Peyer's patch (tissue), 4 donors: ENCODE data around the gene SRGAP2C. TPM values are rescaled to one million over a fixed set of nuclear protein-coding genes. Genes with fewer than 3 reads are reported as not detected.
"Not testable (repeated sequence)": the region's sequence is repeated elsewhere in the genome, so short reads cannot be mapped to it uniquely, and the experiment has no call there.

Experiments used
- DNase-seq, 3 donors: peaks; one replicate each; pipeline ENCODE4 v3.0.0-alpha.2; 2017 to 2019
- H3K27ac ChIP-seq, 4 donors: fragments of 200-600 bp; sonication (generic); one replicate each; pipeline ENCODE4 v1.5.1; 2016 to 2019
- H3K27me3 ChIP-seq, 2 donors: fragments of 200-600 bp; sonication (generic); one replicate each; pipeline ENCODE4 v1.5.1; 2019
- H3K36me3 ChIP-seq, 3 donors: fragments of 200-600 bp; sonication (generic); one replicate each; pipeline ENCODE4 v1.5.1; 2016 to 2019
- H3K4me1 ChIP-seq, 4 donors: fragments of 200-600 bp; sonication (generic); one replicate each; pipeline ENCODE4 v1.5.1; 2016 to 2019
- H3K4me3 ChIP-seq, 4 donors: fragments of 200-600 bp; sonication (generic); 1 replicate in 3 of 4; 2 replicates in 1 of 4; pipeline ENCODE4 v1.5.1; 2016 to 2019; ENCODE audit warnings: mild to moderate bottlenecking in 1 of 4
- H3K9me3 ChIP-seq, 4 donors: fragments of 200-600 bp; sonication (generic); one replicate each; pipeline ENCODE4 v1.5.1; 2016 to 2019; ENCODE audit warnings: mild to moderate bottlenecking in 1 of 4
- CTCF ChIP-seq, 6 experiments: fragments of 450-650 bp in 4 of 6; fragments of 200-600 bp in 2 of 6; sonication (generic) in 1 of 6; IDR thresholded peaks; one replicate each; pipeline ENCODE4 v1.5.1; 2017 to 2019; ENCODE audit warnings: antibody characterized with exemption in 6 of 6, mild to moderate bottlenecking in 3 of 6, moderate library complexity in 1 of 6
- POLR2A ChIP-seq, 2 donors: fragments of 450-650 bp; IDR thresholded peaks; one replicate each; pipeline ENCODE4 v1.5.1; 2017; ENCODE audit warnings: antibody characterized with exemption in 2 of 2, mild to moderate bottlenecking in 2 of 2, moderate library complexity in 2 of 2
- total RNA-seq, 4 donors: library from RNA; depleted of rRNA; stranded (reverse); fragments of >200 nt; gene quantifications; one replicate each; pipeline ENCODE4 v1.1.0, GENCODE V29; 2016

The SRGAP2C gene
- total RNA-seq = 10 to 100 TPM in 1 of 4 donors, 1 to 10 TPM in 3; 5.3 to 21.5 (median 8.6) TPM

DNA sequence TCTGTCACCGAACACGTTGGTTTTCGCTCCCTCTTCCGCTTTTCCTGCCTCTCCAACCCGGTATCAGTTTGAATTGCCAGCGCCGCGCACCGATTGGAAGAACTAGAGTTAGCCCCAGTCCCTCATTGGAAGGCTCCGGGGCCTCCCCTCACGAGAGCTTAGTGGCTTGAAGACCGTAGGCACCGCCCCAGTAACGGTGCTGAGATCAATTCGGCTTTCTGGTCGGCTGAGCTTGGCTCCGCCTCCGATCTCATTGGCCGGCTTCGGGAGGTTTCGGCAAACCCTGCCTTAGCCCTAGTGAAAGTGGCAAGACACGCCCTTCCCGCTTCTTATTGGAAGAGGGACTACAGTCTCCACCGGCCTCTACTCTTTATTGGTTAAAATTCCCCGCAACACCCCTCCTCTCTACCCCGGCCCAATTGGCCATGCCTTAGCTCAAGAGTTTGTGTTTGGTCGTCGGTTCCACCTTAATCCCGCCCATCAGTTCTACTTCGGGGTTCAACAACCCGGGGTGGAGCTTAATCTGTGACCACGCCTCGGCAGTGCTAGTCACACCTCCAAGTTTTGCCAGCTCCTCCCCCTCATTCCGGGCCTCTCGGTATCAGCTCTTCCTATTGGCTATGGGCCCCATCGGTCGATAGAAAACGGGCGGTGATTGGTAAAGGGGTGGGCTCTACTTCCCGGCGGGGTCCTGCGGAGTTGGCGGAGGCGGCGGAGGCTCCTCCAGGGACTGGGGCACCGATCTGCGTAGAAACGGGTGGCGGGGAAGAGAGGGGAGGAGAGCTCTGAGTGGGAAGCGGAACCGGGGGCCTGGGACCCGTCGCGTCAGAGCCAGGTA is at the start of gene SRGAP2C, which contains the start of gene FAM72B:
TSS of gene SRGAP2C (plus strand) at position 686 of the 838 bp plus-strand sequence. CDS start 2,472 bp downstream, outside the sequence.
TSS of gene FAM72B (minus strand) at position 51 of the 838 bp plus-strand sequence. CDS start 851 bp downstream, outside the sequence.
- H3K9me3 ChIP-seq, H3K27me3 ChIP-seq, H3K4me1 ChIP-seq, H3K36me3 ChIP-seq: not testable (repeated sequence)
- H3K27ac ChIP-seq = peak within 1 kb of the TSS; percentile 71 to 84 (median 78)
- DNase-seq = peak; percentile 87 to 98 (median 92)
- peak; percentile 18 to 37 for TF ChIP-seq POLR2A (IDR thresholded peaks at IDR 0.05)
- H3K4me3 ChIP-seq = peak within 1 kb of the TSS; percentile 40 to 58 (median 56)

- not testable (repeated sequence) for H3K27ac ChIP-seq, H3K4me3 ChIP-seq, H3K27me3 ChIP-seq, DNase-seq, H3K4me1 ChIP-seq, H3K36me3 ChIP-seq, H3K9me3 ChIP-seq
Observed at GRCh38 chr1:121140393-121140792, 44.4 kb upstream of the SRGAP2C start.

DNA sequence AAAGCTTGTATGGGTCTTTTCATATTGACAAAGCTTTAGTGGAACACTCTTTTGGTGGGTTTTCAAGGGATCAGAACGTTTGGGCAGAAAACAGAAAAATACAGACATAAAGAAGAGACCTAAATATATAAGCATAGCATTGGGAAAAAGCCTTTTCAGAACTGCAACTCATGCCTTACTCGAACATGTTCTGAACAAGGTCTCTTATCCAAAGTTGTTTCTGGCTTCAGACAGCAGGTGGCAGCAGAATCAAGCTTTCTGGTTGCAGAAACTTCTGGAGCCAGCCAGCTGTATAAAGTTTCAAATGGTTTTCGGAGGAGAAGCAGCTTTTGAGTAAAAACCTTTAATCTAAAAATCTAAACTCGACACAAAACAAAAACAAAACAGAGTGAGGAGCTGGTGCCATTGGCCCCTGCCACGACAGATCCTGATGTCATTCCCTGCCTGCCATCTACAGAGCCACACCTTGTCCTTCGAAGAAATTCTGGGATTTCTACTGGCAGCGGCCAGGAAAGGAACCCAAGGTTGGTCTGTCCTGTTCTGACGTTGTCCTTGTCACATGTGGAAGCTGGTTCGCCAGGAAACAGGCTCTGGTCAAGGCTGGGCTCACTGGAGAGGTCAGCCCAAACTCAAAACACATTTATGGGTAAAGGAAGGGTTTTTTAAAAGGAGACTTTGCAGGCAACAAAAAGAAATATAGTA is 36.1 kb upstream of the SRGAP2C start:
- TF ChIP-seq CTCF (IDR thresholded peaks at IDR 0.05) = peak in 1 of 6 experiments; percentile 6
- not testable (repeated sequence) for H3K9me3 ChIP-seq, H3K4me3 ChIP-seq, DNase-seq, H3K27ac ChIP-seq, H3K36me3 ChIP-seq, H3K27me3 ChIP-seq, H3K4me1 ChIP-seq

- H3K9me3 ChIP-seq, H3K4me3 ChIP-seq, H3K27me3 ChIP-seq, H3K27ac ChIP-seq, H3K4me1 ChIP-seq, DNase-seq, H3K36me3 ChIP-seq: not testable (repeated sequence)
Observed at GRCh38 chr1:121151294-121151693, 33.5 kb upstream of the SRGAP2C start.

DNA sequence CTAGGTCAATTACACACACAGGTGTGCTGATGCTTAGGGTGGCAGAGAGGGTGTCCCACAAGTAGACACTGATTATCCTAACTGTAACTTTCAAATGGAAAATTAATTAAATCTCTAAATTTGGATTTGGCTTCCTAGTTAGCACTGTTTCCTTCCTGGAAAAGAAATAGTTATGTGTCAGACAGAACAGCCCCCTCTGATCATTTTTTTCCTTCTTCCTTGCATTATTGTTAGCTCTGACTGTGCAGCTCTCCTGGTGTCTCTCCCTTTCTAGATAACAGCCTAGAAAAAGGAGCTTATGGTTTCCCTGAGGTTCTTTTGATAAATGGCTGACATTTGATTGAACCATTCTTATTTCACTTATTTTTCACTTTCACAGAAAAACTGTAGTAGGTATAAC is 32.0 kb upstream of the SRGAP2C start:
- H3K27me3 ChIP-seq = not testable (repeated sequence)

DNA sequence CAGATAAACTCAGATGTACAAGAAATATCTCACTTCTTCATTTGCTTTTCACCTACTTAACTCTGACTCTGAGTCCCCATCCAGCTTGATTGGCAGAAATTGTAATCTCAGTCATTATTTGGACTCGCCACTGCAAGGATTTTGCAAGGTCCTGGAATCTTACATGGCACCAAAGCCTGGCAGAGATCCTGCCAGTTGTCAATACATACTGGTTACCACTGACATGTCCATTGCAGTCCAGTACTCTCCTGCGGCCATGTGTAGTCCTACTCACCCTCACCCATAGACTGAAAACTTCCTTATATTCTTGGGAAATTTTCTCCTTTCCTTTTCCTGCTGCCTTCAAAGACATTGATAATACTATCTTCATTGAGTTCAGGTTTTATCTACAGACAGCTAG is 30.0 kb upstream of the SRGAP2C start:
- DNase-seq, H3K9me3 ChIP-seq, H3K4me3 ChIP-seq, H3K27ac ChIP-seq, H3K36me3 ChIP-seq, H3K4me1 ChIP-seq, H3K27me3 ChIP-seq: not testable (repeated sequence)

More for the DNA sequence above, 32.0 kb upstream of the SRGAP2C start:
- H3K9me3 ChIP-seq, H3K4me1 ChIP-seq, H3K27ac ChIP-seq, H3K4me3 ChIP-seq, H3K36me3 ChIP-seq, DNase-seq: not testable (repeated sequence)

DNA sequence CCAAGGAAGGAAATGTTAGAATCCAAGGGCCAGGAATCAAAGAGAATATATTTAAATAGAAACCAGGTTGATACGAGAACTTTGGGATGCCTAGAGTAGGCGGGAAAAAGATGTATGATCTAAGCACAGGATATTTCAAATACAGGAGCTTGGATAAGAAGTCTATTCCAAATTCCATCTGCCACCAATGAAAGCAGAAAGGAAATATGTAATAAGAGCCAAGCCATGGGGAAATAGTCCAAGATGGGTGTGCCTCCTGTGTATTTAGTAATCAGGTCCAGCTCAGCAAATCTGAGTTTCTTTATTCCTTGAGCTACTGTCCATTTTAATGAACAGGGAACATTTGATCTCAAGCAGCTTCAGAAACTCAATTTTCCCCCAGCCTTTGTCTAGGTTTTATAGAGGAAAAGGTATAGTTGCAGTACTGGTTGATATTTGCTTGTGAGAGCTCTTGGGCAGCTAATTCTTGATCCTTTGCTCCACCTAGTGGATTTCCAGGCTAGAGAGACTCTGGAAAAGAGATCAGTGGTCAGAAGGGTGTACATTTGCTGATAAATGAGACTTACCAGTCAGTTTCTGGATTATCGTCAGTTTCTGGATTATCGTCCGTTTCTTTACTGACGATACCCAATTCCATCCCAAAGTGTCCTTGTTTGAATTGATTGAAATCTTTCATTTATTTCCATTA is 29.0 kb upstream of the SRGAP2C start:
- H3K9me3 ChIP-seq, H3K4me1 ChIP-seq, H3K27me3 ChIP-seq, H3K36me3 ChIP-seq, H3K4me3 ChIP-seq, H3K27ac ChIP-seq, DNase-seq: not testable (repeated sequence)

- H3K27ac ChIP-seq, H3K9me3 ChIP-seq, DNase-seq, H3K36me3 ChIP-seq, H3K27me3 ChIP-seq, H3K4me1 ChIP-seq, H3K4me3 ChIP-seq: not testable (repeated sequence)
Observed at GRCh38 chr1:121156958-121157603, 27.7 kb upstream of the SRGAP2C start.

DNA sequence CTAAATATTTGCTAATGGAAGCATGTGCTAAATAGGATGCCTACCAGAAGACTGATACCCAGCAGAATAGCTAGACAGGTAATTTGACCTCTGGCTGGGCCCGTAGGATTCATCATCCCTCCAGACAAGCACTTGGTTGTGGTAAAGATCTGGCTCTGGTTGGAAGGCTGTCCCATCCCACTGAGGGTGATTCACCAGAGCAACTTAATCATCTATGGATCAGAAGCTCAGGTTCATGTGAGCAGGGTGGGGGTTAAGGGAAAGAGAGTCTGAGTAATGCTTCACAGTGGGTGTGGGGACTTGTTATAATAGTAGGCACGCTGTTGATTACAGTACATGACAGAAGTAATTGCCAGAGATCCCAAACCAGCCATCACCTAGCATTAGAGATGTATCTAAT is 27.2 kb upstream of the SRGAP2C start:
- not testable (repeated sequence) for H3K27me3 ChIP-seq, H3K27ac ChIP-seq, H3K4me3 ChIP-seq, H3K9me3 ChIP-seq, H3K36me3 ChIP-seq, DNase-seq, H3K4me1 ChIP-seq

DNA sequence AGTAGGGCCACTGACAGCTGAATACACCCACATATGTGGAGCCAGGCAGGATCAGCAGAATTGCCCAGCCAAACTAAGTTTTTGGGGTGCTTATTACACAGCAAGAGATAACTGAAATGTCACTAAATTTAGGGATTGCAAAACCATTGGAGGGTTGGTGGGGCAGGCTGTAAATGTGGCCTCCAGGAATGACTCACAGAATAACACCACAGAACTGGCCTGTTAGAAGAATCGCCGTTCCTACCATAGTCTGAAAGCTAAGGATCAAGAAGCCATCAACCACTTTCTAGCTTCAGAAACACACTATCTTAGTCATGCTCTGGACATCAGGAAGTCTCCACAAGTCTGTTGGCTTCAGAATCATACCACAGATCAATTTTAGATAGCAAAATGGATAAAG is 24.7 kb upstream of the SRGAP2C start:
- H3K27me3 ChIP-seq, H3K4me3 ChIP-seq, H3K27ac ChIP-seq, DNase-seq, H3K4me1 ChIP-seq, H3K36me3 ChIP-seq, H3K9me3 ChIP-seq: not testable (repeated sequence)

GRCh38 chr1:121161199-121161901 is 23.4 kb upstream of the SRGAP2C start:
- H3K9me3 ChIP-seq, H3K36me3 ChIP-seq, H3K27me3 ChIP-seq, H3K4me1 ChIP-seq, H3K4me3 ChIP-seq, DNase-seq, H3K27ac ChIP-seq: not testable (repeated sequence)

GRCh38 chr1:121163850-121164757 is 20.7 kb upstream of the SRGAP2C start:
- H3K4me1 ChIP-seq, H3K36me3 ChIP-seq, H3K27ac ChIP-seq, DNase-seq, H3K9me3 ChIP-seq, H3K4me3 ChIP-seq, H3K27me3 ChIP-seq: not testable (repeated sequence)
